GM18873 (cell line): ENCODE measurements around the gene SPTBN5.
"Not testable (repeated sequence)": the region's sequence is repeated elsewhere in the genome, so short reads cannot be mapped to it uniquely, and the experiment has no call there.

ENCODE experiments used
- ATAC-seq: cut with Tn5 transposase; IDR thresholded peaks from one replicate; pipeline ENCODE4 v1.9.1; 2021; ENCODE audit warnings: mild to moderate bottlenecking, moderate library complexity, moderate number of reproducible peaks; ENCODE audit not compliant: unreplicated experiment, low FRiP score

The SPTBN5 gene

DNA sequence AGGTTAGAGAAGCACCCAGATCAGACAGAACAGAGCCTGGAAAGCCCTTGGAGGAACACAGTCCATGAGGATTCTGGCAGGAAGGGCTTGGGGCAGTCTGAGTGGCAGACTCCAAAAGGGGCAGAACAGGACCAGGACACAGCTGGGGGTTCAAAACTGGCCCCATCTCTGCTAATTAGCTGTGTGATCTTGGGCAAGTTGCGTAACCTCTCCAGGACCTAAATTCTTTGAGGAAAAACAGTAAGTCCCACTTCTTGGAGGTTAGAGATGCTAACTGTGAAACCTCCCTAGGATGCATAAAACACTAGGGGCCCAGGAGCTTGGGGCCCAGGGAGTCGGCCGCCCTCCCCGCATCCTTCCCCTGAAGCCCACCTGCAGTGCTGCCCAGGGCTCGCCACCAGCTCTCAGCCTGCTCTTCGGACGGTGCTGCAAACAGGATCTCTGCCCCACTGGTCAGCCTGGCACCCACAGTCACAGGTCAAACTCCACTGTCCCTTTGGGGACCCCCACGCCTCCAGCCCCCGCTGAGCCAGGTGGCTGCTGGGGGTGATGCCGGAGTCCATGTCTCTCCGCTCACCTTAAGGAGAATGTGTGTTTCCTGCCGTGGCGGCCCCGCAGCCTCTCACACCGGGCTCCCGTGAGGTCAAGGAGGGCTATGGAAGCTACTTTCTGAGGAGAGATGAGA lies 43.2 kb downstream of the SPTBN5 start:
- ATAC-seq, result no peak

DNA sequence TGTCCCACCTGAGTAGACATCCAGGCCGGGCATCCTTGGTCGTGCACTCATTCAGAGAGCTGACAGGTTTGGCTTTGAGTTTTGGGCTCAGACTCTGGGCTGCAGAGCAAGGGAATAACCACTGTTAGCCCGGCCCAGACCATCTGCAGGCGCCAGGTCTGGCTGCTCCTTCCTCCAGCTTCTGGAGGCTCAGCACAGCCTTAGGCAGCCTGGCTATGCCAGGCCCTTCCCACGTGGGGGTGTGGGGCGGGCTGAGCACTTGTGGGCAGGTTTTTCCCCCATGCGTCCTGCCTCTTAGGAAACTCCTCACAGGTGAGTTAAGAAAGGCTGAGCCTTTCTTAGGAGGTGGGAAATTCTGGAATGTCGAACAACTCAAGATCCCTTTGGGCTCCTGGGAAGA lies 44.0 kb downstream of the SPTBN5 start:
- ATAC-seq, result no peak

DNA sequence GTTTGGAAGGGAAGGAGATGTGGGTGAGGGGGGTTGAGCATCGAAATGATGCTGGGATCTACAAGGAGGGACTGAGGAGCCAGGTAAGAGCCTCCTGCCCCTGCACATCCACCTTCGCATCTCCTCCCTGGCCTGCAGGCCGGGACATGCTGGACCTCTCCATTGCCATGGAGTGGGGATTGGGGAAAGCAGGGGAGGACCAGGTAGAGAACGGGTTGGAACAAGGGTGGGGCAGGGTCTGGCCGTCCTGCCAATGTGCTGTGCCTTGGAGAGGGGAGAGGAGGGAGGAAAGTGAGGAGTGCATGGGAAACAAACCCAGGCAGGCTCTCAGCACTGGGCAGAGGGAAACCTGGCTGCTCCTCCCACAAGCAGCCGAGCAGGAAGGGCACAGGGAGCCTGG lies 44.6 kb downstream of the SPTBN5 start:
- no peak for ATAC-seq

DNA sequence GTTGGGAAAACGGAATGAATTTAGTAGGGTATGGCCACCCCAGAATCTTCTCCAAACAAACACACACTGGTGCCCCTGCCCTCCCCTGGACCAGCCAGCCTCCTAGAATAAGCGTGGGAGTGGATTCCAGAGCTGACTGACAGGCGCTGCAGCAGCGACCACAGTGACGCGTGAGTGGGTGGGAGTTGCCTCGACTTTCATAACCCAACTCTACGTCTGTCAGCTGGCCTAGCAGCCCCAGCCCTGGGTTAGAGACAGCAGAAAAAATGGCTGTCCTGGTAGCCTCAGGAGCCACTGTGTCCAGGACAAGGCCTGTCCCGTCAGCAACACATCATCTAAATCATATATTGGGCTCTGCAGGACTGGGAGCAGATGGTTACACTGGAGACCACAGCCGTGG lies 45.2 kb downstream of the SPTBN5 start:
- ATAC-seq, result no peak

DNA sequence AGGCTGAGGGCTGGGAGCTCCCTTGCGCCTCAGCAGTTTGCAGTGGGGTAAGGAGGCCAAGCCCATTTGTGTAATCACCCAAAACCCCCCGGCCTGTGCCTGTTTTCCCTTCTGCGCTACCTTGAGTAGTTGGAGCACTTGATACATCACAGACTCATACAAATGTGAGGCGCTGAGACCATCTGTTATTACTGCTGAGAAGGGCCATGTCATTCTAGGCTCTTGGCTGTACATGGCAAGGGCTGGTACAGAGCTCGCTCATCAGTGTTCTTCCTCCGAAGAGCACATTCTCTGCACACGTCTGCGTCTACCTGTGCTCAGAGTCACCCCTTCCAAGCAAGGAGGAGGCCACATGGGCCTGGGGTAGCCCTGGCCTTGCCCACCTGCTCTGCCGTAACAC lies 45.9 kb downstream of the SPTBN5 start:
- ATAC-seq, result no peak

DNA sequence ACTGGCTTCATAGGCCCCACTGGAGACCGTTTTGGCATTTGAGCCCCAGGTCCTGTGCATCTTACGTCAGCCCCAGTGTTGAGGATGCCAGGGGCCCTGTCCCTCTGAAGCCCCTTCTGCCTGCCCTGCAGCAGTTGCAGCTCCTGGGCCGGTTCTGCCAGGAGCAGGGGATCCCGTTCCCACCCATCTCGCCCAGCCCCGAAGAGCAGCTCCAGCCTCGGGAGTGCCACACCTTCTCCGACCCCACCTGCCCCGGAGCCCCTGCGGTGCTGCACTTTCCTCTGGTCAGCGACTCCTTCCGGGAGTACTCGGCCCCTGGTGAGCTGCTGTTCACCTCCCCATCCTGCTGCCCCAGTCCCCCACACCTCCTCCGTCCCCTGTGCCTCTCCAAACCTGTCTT lies 46.6 kb downstream of the SPTBN5 start:
- no peak for ATAC-seq

DNA sequence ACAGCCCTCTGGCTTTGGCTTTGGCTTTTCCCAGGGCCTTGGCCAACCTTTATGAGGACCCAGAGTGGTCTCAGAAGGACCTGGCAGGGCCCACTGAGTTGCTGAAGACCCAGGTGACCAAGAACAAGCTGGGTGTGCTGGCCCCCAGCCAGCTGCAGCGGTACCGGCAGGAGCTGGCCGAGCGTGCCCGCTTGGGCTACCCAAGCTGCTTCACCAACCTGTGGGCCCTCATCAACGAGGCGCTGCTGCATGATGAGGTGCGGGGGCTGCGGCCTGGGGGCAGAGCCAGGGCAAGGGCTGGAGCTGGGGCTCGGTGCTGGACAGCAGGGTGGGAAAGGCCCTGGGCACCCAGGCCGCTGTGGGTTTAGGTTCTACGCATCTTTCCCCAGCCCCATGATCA lies 49.0 kb downstream of the SPTBN5 start:
- no peak for ATAC-seq

DNA sequence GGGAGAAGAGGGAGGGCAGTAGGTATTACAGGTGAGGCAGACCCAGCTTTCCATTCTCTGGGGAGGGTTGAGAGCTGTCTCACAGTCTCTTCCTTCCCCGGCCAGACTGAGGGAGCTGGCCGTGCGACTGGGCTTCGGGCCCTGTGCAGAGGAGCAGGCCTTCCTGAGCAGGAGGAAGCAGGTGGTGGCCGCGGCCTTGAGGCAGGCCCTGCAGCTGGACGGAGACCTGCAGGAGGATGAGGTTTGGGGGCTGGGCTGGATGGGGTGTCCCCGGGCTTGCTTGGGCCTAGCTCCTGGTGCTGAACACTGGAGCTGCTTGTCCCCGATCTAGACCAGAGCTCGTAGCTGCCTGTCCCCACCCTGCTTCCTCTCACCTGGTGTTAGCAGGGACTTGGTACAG lies 50.3 kb downstream of the SPTBN5 start:
- no peak for ATAC-seq

DNA sequence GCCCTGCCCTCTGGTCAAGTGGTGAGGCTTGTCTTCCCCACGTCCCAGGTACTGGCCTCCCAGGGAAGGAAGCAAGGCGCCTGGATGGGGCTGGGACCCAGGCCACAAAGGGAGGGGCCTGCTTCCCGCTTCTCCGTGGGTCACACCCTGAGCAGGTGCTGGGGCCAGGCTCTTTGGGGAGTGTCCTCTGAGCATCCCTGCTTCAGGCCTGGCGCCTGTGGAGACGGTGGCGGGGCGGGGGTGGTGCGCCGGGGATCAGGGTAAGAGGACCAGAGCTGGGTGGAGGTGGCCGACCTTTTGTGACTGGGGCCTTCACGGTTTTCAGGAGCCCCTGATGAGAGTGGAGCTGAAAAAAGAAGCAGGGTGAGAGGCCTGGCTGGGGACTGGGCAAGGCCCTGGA lies 51.6 kb downstream of the SPTBN5 start:
- no peak for ATAC-seq

DNA sequence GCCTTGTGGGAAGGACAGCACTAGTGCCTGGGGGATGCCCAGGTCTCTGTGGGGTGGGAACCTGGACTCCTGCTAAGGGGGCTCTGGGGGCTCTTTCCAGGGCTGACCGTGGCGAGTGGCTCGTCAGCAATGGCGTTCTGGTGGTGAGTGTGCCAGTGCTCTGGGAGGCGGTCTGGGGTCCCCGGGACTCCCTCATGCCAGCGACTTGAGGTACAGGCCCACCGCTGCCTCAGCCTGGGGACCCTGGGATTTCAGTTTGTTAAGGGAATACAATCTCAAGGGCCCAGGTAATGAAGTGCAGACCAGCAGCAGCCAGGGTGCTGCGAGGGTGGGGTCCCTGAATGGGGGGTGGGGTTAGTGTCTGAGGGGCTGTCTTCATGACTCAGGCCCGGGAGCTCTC lies 52.7 kb downstream of the SPTBN5 start:
- ATAC-seq, result no peak

DNA sequence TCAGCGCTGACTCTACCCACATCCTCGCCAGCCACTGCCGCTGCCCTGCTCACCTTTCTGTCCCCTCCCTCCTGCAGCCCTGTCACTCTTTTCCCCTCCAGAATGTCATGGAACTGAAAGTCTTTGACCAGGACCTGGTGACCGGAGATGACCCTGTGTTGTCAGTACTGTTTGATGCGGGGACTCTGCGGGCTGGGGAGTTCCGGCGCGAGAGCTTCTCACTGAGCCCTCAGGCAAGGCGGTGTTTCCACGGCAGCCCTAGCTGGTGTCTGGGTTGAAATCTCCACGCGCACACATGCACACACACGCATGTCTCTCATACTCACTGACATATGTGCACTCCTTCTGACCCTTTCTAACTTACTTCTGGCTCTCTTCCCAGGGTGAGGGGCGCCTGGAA lies 53.2 kb downstream of the SPTBN5 start:
- no peak for ATAC-seq

DNA sequence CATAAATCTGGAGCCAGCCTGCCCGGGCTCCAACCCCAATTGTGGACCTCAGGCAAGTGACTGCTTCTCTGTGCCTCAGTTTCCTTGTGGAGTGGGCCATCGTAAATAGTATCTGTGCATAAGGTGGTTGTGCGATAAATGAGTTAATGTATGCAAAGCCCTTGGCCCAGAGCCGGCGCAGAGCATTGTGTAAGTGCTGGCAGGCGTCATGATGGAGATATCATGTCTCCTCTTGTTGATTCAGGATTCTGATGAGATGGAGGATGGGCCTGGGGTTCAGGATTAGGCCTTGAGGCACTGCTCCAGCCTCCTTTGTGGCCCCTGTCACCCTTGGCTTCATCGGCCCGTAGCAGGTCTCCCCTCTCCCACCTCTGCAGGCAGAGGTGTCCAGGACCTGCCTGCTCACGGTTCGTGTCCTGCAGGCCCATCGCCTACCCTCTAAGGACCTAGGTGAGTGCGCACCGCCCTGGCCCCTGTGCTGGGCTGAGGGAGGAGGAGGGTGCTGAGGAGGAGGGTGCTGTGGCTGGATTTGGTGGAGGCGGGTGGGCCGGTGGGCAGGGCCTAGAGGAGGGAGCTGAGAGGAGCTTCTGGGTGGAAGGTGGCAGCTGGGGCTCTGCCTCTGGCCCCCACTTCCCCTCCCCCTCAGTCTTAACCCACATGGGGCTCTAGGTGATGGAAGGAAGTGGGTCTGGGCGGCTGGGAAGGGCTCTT lies 53.9 kb downstream of the SPTBN5 start:
- no peak for ATAC-seq

DNA sequence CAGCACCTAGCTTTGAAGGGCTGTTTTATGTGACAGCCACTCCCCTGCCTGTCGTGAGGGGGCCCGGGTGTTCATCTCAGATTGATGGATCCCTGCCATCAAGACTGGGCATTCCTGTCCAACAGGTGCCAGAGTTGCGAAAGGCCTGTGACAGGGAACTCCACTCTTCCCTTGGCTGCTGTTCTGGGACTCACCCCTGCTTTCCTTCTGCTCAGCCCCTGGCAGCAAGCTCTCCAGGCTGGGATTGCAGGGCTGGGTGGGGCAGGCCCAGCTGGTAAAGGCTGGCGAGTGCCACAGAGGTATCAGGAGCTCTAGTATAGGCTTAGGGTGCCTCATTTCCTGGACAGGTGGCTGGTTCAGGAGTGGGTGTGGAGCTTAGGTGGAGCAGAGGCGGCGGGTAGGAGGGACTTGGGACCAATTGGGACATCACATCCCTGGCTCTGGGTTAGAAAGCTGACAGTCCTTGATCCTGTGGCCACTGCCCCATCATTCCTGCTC lies 55.4 kb downstream of the SPTBN5 start, which contains the start of gene PLA2G4B:
Gene PLA2G4B, plus strand, starts transcription at position 448 of the 498 bp plus-strand sequence. CDS start 67 bp downstream, outside the sequence.
- ATAC-seq, result no peak

DNA sequence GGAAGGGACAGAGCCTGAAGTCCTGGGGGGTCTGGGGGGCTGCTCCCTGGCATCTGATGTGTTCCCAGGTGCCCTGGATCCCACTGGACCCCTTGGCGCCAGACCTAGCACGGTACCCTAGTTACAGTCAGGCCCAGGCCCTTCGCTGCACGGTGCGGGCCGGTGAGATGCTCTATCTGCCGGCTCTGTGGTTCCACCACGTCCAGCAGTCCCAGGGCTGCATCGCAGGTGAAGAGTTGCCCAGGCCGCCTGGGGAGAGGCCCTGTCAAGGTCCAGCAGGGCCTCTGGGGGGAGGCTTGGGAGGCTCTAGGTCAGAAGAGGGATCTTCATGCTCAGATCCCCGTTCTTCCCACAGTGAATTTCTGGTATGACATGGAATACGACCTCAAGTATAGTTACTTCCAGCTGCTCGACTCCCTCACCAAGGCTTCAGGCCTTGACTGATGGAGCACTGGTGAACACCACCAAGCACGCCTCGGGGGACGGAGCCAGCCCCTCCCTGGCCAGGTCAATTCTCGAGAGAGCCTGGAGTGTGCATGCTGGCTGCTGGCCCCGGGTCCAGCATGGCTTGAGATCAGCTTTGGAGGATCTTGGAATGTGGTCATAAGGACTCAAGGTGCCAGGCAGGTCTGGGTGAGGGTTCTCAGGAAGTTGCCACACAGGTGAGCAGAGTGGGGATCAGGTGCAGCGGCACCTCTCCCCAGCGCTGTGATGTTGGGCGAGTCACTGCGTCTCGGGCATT lies 57.0 kb downstream of the SPTBN5 start:
- ATAC-seq, result no peak

DNA sequence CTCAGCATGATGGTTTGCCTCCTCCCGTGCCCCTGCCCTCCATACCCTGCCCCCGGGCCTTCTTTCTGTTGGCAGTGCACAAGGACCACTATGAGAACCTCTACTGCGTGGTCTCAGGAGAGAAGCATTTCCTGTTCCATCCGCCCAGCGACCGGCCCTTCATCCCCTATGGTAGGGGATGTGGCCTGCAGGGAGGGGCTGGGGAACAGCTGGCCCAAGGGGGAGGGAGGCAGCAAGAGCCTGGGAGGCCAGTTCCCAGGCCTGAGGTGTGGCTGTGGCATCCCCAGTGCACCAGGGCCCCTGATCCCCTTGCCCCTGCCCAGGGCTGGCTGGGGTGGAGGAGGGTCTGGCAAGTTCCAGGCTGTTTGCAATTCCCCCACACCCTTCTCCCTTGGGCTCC lies 57.8 kb downstream of the SPTBN5 start:
- no peak for ATAC-seq

DNA sequence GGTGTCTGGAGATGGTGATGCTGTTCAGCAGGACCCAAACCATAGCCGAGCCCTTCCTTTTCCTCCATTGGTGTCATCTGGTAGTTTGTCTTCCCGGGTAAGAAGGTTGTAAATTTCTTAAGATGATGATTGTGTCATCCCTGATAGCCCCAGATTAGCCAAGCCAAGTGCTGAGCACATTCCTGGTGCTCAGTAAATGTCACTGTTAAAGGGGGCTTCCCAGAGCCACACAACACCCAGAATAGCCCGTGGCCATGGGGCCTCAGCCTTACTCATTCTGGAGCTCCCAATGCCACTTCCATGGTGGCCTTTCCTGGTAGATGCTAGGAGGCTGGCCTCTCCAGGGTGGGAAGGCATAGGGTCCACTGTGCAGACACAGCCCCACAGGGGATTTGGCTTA lies 59.8 kb downstream of the SPTBN5 start:
- ATAC-seq, result no peak

DNA sequence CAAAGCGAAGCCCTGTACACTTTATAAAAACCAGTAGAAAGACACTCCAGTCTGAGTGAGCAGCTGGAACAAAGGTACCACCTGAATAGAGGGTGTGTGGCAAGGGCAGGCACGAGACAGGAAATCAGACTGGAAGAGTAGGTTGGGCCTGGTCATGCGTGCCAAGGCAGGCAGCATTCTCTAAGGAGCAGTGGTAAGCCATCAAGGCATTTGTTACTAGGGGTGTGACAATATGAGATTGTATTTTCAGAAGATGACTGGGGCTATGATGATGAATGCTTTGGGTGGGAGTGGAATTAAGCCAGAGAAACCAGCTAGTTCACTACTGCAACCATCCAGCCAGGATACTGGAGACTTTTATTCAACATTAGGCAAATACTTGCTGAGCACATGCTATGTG lies 61.0 kb downstream of the SPTBN5 start:
- no peak for ATAC-seq

DNA sequence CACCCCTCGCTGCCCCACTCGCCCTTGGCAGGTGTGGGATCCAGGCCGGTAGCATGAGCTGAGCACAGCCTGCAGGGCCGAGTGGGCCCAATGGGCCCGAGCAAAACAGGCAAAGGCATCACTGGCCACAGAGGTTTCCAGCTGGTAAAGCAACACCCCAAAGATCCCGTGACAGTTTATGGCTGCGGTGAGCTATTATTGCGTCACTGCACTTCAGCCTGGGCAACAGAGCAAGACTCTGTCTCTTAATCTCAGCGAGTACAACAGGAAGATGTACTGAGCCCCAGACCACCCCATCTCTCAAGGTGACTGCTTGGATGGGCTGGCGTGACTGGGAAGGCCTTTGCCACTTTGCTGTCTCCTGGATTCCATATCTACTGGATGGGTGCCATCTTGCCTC lies 61.6 kb downstream of the SPTBN5 start:
- no peak for ATAC-seq

DNA sequence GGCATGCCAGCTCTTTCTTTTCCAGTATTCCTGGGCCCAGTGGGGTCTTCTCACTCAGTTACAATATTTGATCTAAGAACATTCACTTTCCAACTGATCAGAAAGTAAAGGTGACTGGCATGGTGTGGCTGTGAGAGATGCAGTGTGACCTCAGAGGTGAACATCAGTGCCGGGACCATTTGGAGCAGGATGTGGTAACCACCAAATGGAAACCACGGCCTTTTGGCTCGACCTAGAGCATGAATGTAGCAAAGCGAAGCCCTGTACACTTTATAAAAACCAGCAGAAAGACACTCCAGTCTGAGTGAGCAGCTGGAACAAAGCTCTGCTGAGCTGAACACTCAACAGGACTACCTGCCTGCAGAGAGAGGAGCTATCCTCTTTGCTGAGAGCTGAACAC lies 62.6 kb downstream of the SPTBN5 start:
- ATAC-seq, result not testable (repeated sequence)

DNA sequence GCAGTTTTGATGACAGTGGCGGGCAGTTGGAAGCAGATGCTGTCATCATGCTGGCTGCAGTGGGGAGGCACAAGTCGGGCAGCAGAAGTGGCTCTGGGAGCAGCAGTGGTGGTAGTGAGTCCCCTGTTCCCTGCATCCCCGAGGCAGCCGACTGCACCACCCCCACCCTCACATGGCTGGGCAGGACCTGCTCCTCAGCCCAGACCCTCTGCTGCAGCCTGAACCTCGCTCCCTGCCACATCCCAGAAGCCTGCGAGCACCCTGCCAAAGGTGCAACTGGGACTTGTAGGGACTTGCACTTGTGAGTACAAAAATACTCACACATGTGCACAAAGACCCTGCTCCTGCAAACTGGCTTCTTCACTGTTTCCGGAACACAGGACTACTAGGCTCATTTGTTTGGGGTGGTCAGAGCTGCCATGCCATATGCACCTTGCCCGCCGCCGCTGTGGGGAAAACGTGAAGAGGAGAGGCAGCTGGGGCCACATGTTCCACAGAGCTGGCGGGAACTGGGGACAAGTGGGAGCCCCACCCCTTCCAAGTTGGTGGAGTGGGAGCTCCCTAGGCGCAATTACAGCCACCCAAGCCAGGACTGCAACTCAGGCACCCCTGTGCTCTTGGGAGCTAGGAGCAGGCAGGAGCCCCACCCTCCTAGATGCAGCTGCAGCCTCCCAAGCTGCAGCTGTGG lies 63.8 kb downstream of the SPTBN5 start:
- no peak for ATAC-seq

DNA sequence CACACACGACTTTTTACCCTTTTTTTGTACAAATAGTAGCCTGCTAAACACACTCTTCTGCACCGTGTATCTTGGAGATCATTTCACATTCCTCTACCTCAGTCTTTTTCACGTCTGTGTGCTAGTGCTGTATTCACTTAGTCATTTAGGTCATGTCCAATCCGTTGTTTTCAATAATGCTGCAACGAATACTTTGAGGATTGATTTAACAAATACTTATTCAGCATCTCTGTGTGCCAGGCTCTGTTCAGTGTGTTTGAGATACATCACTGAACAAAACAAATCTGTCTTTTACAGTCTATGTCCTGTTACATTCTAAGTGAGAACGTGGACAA lies 65.1 kb downstream of the SPTBN5 start:
- ATAC-seq, result no peak
